GM12875 (cell line): ENCODE results near the gene CDH20.

ENCODE experiments used
- H3K4me3 ChIP-seq: one replicate; pipeline ENCODE4 v1.5.1; 2011; ENCODE audit warnings: low read depth, low read length, control low read depth
- TF ChIP-seq, protein P1 (sequence below): IDR thresholded peaks from 2 replicates; pipeline ENCODE4 v1.5.1; 2011; ENCODE audit warnings: low read depth, mild to moderate bottlenecking, control low read depth, inconsistent platforms, low read length, moderate library complexity, borderline replicate concordance; ENCODE audit not compliant: insufficient read depth

Gene CDH20

DNA sequence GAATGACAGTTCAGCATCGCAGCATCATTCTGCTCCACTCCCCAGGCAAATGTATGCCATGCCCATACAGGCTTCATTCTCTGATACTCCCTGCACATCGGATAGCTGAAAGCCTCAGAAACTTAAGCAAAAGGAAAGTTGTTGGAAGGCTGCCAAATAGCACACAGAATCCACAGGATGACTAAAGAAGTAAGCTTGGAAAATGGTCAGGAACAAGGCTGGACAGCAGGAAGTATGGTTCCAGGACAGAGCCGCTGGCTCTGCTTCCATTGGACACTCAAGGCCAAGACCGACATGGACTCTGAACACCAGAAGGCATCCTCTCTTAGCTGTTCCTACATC is 256.5 kb downstream of the CDH20 start:
- TF ChIP-seq, protein P1, sequence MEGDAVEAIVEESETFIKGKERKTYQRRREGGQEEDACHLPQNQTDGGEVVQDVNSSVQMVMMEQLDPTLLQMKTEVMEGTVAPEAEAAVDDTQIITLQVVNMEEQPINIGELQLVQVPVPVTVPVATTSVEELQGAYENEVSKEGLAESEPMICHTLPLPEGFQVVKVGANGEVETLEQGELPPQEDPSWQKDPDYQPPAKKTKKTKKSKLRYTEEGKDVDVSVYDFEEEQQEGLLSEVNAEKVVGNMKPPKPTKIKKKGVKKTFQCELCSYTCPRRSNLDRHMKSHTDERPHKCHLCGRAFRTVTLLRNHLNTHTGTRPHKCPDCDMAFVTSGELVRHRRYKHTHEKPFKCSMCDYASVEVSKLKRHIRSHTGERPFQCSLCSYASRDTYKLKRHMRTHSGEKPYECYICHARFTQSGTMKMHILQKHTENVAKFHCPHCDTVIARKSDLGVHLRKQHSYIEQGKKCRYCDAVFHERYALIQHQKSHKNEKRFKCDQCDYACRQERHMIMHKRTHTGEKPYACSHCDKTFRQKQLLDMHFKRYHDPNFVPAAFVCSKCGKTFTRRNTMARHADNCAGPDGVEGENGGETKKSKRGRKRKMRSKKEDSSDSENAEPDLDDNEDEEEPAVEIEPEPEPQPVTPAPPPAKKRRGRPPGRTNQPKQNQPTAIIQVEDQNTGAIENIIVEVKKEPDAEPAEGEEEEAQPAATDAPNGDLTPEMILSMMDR: no peak
- H3K4me3 ChIP-seq: no peak overlapping the region

DNA sequence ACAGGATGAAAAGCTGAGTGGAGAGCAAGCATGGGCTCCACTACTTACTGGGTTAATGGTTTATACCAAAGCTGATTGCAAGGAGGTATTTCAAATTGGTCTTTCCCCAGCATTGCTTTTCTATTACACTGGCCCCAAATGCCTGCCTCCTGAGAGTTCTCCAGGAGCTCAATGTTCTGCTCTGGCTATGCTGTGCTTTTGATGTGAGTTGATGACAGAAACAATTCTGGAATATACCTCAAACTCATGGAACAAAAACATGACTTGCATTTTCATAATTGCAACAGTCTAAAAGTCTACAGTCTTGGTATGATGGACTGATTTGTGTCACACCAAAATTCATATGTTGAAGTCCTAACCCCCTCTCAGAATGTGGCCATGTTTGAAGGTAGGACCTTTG is 258.0 kb downstream of the CDH20 start:
- no peak overlapping the region for H3K4me3 ChIP-seq
- TF ChIP-seq, protein P1: no peak

DNA sequence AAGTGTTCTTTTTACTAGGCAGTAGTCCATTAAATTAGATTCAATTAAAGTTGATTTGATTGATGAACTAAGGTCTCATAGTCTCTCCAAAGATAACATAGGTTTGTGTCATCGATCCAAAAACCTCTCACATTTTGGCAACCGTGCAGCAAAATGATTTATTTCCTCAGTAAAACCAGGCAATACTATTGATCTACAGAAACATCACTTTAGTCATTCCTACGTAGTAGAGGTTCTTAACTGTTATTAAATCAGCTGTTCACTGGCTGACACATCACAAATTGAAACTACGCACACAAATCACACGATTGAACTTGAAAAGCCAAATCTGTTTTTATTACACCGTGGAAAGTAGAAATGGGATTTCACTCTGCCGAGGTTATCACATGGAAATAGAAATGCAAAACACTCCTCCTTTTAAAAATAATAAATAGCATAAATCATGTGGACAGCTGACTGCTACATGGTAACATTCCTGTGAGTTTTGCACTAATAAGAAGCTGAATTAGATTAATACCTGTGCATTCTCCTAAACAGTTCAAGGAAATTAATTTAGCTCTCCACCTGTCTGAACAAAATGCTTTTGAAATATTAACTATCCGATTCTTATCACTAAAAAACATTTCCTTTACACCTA is 262.5 kb downstream of the CDH20 start:
- no peak overlapping the region for H3K4me3 ChIP-seq
- TF ChIP-seq, protein P1: no peak

DNA sequence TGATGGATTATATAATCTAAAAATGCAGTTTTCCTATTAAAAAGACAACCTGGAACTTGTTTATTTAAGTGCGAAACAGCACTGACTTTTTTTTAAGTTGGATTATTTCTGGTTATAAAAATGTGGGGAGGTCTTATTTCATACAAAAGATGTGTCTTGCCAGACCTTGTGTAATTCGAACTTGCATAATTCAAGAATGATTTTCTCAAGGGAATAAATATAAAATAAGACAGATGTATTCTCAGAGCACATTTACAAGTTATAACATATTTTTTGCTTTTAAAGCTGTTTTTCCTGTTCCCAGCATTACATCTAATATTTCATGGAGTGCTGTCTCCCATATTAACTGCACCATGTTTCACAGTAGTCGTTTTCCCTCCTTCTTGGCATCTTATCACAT is 263.1 kb downstream of the CDH20 start:
- TF ChIP-seq, protein P1: no peak
- H3K4me3 ChIP-seq: no peak overlapping the region

DNA sequence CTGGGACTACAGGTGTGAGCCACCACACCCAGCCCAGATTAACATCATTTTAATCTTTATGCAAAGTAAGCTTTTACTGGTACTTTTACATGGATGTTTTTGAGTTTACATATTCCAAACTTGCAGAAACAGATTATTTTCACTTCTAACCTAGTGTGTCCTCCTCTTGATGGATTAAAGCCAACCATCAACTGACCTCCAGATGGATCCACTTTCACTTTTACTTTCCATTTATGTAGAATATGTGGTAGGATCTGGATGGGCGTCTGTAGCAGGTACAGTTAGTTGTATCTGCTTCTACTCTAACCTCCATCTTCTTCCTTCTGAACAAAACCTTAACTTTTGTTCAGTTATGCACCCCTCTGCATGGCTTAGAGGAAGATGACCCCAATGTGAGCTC is 264.1 kb downstream of the CDH20 start:
- H3K4me3 ChIP-seq: no peak overlapping the region
- TF ChIP-seq, protein P1: no peak

DNA sequence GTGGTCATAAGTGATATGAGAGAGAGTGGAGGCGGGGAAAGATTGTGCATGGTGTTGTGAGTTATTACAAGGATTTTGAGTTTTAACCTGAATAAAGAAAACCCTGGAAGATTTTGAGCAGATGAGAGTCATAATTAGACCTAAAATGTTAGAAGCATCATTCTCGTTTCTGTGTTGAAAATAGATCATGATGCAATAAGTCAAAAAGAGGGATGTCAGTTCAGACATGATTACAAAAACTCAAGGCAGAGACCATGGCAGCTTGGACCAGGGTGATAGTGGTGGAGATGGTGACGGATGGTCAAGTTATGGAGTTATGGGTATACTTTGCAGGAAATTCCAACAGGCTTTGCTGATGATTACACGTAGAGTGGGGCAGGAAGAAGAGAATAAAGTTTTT is 267.2 kb downstream of the CDH20 start:
- no peak overlapping the region for H3K4me3 ChIP-seq
- TF ChIP-seq, protein P1: no peak

DNA sequence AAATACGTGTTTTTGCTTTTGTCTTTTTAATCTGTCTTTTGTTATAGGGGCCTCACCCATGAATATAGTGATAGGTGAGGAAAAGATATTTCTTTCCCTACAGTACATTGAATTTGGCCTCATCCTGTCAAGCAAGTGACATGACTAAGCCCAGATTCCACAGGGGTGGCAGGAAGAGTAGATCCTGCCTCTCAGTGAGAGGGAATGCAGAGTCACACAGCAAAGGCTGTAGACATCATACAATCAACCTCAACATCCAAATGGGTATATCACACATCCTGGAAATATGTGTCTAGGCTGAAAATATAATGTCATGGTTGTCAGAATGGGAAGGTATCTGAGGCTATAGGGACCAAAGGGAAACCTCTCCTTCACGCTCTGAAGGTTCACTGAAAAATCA is 269.6 kb downstream of the CDH20 start:
- H3K4me3 ChIP-seq: no peak overlapping the region
- TF ChIP-seq, protein P1: no peak
